NCI-H226 (cell line): ENCODE data around the gene CYP24A1.

Experiments used
- DNase-seq: peaks from one replicate; pipeline ENCODE4 v3.0.0-alpha.2; 2015

The CYP24A1 gene

GRCh38 chr20:54173653-54174456 lies at the start of gene CYP24A1:
Gene CYP24A1, minus strand, starts transcription at chr20:54173986. Its CDS starts 407 bp downstream, at chr20:54173579.
- DNase-seq = peak; percentile 50

GRCh38 chr20:54223285-54223684 lies 49.5 kb upstream of the CYP24A1 start:
- DNase-seq = no peak

GRCh38 chr20:54221996-54222890 lies 48.5 kb upstream of the CYP24A1 start:
- DNase-seq = no peak

- no peak for DNase-seq
Measured at GRCh38 chr20:54221353-54221752, 47.6 kb upstream of the CYP24A1 start.

- no peak for DNase-seq
Measured at GRCh38 chr20:54220722-54221121, 46.9 kb upstream of the CYP24A1 start.

GRCh38 chr20:54219751-54220426 lies 46.1 kb upstream of the CYP24A1 start:
- DNase-seq = no peak

- DNase-seq = no peak
Measured at GRCh38 chr20:54218470-54218869, 44.7 kb upstream of the CYP24A1 start.

- no peak for DNase-seq
Measured at GRCh38 chr20:54217762-54218161, 44.0 kb upstream of the CYP24A1 start.

- DNase-seq = no peak
Measured at GRCh38 chr20:54215157-54215789, 41.5 kb upstream of the CYP24A1 start.

- DNase-seq = no peak
Measured at GRCh38 chr20:54214566-54214965, 40.8 kb upstream of the CYP24A1 start.

- DNase-seq = no peak
Measured at GRCh38 chr20:54212871-54213270, 39.1 kb upstream of the CYP24A1 start.

- peak; percentile 33 for DNase-seq
Measured at GRCh38 chr20:54212226-54212625, 38.4 kb upstream of the CYP24A1 start.

GRCh38 chr20:54209216-54209813 lies 35.5 kb upstream of the CYP24A1 start:
- DNase-seq = no peak

- DNase-seq = no peak
Measured at GRCh38 chr20:54208548-54209176, 34.9 kb upstream of the CYP24A1 start.

- peak; percentile 75 for DNase-seq
Measured at GRCh38 chr20:54207743-54208547, 34.2 kb upstream of the CYP24A1 start, which contains the start of gene PFDN4. Gene PFDN4, plus strand, starts transcription at chr20:54208087. Its CDS starts 14 bp downstream, at chr20:54208101.

GRCh38 chr20:54207053-54207742 lies 33.4 kb upstream of the CYP24A1 start:
- no peak for DNase-seq

- DNase-seq = no peak
Measured at GRCh38 chr20:54205450-54205849, 31.7 kb upstream of the CYP24A1 start.

GRCh38 chr20:54204481-54204880 lies 30.7 kb upstream of the CYP24A1 start:
- no peak for DNase-seq

- no peak for DNase-seq
Measured at GRCh38 chr20:54204063-54204462, 30.3 kb upstream of the CYP24A1 start.

- no peak for DNase-seq
Measured at GRCh38 chr20:54203281-54203680, 29.5 kb upstream of the CYP24A1 start.
